Measurements from ENCODE around the gene SEMA4C.

- TF ChIP-seq POLR2A (IDR thresholded peaks at IDR 0.05; ENCODE audit: low read depth) (no peak), CTCF (IDR thresholded peaks at IDR 0.05) (no peak), POLR2AphosphoS5 (IDR thresholded peaks at IDR 0.05) (no peak)
These were observed 3.7 kb downstream of the SEMA4C start for GRCh38 chr2:96866149-96866548.
